Heart left ventricle (tissue), 13 donors: Measurements from ENCODE around the gene ADI1.

Experiments used
- CTCF ChIP-seq, 12 donors: fragments of 200-600 bp; sonication (generic) in 4 of 12; IDR thresholded peaks; one replicate each; pipeline versions ENCODE4 v1.5.0 to v1.8.0; 2018 to 2022; ENCODE audit warnings: antibody characterized with exemption in 12 of 12, mild to moderate bottlenecking in 5 of 12
- POLR2A ChIP-seq, 2 donors: fragments of 450-650 bp; IDR thresholded peaks; one replicate each; pipeline ENCODE4 v1.6.1; 2017; ENCODE audit warnings: antibody characterized with exemption in 2 of 2, mild to moderate bottlenecking in 2 of 2, moderate library complexity in 2 of 2
- donor health status: ischemic (EF 13 %, LVEDD 7.1; RV severe dilation, severe dysfunction).
- donor health status: DM: no; HTN: yes; CAD: no.
- donor health status: DM: no; HTN: no; CAD: no.
- donor health status: ischemic (EF 25% LVEDD 6.9; RV normal size, moderate dysfunction).
- donor health status: ischemic (EF 25% LVEDD 5.7; RV mildly dilated, moderate dysfunction).
- donor health status: ischemic (EF 35%, LVEDD 5.7; RV mildly dilated, moderate dysfunction).
- donor health status: nonischemic (EF 11% LVEDD 7.7; RV severe dilation, severe dysfunction).
- donor health status: DM: yes; HTN: yes; CAD: no.
- donor health status: PGD.
- donor health status: ischemic (EF 29% LVEDD 5.4; RV normal size, mild dysfunction).
- donor health status: nonischemic (EF 23%, LVEDD 6.1; RV moderate dilation, normal function).

DNA sequence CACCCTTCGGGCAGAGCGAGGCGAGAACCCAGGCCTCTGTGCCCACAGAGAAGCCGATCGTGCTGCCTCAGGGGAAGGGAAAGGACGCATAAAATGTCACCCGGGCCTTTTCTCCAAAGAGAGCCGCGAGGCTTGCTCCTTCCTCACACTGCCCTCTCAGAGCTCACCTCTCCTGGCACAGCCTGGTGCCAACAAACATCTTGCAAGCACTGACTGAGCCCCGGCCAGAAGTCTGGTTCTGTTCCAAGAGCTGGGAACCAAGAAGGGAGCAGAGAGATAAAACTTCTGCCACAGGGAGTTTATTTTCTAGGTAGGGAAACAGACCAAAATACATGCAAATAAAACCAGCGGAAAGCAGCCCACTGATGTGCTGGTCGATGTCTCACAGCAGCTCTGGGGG, 13.6 kb upstream of the ADI1 start:
- TF ChIP-seq CTCF (IDR thresholded peaks at IDR 0.05) (no peak), POLR2A (IDR thresholded peaks at IDR 0.05) (no peak)
